Stimulated activated CD8-positive, alpha-beta memory T cell treated with anti-CD3 and anti-CD28 coated beads, Interleukin-15, amount 100 ng/mL, for 4 hours (primary cell): ENCODE results near the gene EHMT1.

ENCODE experiments used
- DNase-seq, 2 donors: peaks; one replicate each; pipeline ENCODE4 v3.0.0-alpha.2; 2020; ENCODE audit warnings: low read depth in 2 of 2

Gene EHMT1

DNA sequence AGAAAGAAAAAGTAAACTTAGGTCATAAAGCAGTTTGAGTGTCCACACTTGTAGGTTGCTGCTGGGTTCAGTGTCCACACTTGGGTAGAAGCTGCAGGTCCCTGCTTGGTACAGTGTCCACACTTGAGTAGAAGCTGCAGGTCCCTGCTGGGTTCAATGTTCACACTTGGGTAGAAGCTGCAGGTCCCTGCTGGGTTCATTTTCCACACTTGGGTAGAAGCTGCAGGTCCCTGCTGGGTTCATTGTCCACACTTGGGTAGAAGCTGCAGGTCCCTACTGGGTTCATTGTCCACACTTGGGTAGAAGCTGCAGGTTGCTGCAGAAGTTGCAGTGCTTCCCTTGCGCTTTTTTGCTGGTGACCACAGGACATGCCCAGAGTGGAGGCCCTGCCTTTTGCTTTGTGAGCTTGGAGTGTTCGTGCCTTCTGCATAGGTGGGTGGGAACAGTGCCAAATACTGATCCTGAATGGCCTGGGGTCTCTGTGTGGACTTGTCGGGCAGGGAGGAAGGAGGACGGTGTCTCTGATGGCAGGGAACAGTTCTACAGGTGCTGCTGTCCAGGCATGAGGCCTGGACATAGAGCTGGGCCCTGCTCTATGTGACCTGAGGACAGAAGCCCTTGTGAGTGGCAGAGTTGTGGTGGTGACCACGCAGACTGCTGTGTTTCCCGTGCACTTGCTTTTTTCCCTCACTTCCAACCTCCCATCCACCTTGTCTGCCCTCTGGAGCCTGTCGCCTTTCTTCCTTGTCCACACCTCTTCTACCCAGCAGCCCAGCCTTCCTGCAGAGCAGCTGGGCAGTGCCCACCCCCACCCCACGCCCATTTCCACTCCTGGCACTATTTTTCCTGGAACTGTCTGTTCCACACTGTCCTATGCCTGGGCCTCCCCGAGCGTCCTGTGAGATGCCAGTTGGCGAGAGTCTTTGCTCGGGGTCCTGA lies 120.8 kb downstream of the EHMT1 start:
- DNase-seq: no peak

DNA sequence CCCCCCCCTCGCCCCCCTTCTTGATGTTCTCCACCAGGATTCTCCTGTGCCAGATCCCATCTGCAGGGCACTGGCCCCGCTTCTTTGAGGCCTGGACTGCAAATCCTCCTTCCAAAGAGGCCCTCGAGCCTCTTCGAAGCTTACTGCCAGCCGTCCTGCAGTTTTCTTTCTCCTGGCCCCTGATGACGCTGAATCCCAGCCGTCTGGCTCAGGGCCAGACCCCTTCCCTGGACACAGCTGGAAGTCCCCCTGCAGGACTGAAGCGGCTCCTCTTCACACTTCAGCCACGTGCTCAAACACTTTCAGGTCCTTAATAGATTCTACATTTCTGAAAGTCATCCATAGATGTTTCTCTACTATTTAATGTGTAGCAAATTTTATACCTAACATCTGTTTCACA lies 121.5 kb downstream of the EHMT1 start:
- no peak for DNase-seq

DNA sequence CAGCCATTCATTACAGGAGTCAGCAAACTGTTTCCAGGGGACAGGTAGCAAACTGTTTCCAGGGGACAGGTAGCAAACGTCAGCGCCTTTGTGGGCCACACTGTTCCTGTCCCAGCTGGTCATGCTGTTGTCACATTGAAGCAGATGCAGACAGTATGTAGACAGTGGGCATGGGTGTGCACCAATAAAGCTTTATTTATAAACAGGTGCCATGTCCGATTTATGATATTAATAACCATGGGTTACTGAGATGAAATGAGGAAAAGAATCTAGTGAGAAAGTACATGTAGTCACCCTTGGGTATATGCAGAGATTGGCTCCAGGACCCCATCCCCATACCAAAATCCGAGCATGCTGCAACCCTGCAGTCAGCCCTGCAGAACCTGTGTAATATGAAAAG lies 122.5 kb downstream of the EHMT1 start:
- no peak for DNase-seq

DNA sequence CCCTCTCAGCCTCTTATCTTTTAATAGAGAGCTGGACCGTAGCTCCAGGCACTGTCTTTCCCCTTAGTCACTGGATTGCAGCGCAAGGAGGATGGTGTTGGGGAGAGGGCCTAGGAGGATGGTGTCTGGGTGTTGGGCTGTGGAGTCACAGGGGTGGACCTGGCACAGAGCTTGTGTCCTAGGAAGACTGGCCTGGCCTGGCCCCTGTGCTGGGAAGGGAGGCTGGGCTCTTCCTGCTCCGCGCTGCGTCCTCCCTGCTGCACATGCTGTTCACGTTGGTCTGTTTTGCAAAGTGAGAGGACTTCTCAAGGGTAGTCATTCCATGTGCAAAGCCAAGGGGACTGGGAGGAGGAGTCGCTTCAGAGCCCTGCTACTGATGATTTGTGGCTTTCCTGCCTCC lies 123.9 kb downstream of the EHMT1 start:
- no peak for DNase-seq

DNA sequence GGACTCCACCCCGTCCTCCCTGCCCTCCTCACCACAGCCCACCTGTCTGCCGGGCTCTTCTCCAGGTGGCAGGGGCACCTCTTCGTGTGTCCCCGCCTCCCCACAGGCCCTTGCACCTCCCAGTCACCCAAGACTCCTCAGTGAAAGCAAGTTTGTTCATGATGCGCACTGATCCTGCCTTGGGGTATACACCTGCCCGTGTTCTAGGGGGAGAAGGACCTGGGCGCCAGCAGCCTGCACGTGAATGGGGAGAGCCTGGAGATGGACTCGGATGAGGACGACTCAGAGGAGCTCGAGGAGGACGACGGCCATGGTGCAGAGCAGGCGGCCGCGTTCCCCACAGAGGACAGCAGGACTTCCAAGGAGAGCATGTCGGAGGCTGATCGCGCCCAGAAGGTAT lies 124.9 kb downstream of the EHMT1 start:
- DNase-seq: no peak

DNA sequence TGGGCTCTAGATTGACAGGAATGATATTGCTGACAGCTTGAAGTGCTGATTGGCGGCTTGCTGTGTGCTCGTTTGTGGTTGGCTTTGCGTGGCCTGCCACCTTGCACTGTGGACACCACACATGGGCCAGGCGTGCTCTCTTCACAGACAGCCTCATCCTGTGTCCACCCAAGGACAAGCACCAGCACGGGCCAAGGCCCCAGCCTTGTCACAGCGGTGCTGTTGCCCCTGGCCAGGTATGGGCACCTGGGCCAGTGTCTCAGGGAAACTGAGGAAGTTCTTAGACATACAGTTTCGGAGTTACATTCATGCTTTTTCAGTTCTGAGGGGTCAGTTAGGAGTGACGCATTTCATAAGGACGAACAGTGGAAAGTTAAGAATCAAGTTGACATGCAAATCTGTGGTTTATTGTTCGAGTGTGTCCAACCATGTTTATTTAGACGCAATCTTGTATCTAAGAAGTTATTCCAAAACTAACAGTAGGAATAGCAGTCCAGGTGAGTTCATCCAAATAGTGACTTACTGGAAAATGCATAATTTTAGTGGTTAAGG lies 125.9 kb downstream of the EHMT1 start:
- no peak for DNase-seq

DNA sequence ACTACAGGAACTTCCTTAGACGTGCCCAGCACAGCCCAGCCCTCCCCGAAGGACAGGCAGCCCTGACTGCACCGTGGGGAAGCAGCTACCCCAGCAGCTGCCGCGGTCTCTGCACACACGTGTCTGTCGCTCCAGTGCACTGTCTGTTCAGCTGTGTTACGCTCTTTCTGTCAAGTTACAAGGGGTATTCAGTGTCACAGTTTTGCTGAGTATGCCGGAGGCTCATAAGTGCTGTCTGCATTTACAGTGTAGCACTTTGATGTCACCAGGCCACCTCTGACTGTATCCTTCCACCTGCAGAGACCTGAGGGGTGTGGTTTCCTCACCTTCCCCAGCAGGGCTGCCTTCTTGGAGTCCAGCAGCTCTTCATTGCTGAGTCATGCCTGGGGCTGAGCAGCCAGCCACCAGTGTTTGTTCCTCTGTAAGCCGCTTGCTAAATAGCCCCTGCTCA lies 126.8 kb downstream of the EHMT1 start:
- DNase-seq: no peak

DNA sequence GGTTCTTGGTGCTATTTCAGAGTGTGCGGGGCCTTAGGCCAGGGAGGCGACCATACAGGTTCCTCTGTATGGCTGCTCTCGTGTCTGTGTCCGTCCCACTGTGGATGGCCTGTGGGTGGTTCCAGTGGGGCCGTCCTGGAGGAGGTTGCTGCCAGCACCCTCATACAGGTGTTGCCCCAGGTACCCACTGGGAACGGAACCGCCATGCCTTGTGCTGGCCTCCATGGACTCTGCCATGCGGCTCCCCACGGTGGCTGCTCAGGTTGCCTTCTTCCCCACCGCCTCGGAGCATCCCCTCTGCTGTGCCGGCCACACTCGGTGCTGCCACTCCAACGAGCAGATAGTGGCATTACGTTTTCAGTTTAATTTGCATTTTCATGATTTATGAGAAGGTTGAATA lies 129.5 kb downstream of the EHMT1 start:
- DNase-seq: no peak

DNA sequence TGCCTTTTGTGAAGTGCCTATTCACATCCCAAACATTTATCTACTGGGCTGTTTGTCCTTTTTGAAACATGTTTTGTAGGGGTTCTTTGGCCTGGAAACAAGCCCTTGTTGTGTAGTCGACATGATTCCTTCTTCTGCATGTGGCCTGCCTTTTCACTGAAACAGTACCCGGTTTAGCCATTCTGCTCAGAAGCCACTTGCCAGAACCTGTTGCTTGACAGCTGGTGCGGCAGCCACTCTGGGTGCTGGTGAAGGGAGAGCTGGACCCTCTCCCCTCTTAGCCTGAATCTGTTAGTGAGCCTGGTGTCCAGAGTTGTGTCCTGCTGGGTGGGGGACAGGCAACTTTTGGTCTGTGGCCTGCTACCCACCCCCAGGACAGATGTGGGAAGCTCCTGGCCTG lies 129.9 kb downstream of the EHMT1 start:
- DNase-seq: no peak

DNA sequence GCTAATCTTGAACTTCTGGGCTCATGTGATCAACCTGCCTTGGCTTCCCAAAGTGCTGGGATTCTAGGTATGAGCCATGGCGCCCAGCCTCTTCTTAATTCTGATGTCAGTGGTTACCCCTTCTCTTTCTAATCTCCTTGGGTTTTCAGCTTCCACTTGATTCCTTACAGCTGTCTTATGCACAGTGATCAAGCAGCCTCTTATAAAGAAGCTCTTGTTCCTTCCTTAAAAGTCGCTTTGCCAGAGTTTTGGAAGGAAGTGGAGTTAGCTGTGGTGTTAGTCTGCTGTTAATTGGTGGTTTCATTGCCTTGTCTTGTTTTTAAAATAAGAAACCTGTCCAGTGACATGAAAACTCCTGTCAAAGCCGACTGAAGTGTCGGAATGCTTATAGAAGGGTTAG lies 130.7 kb downstream of the EHMT1 start:
- DNase-seq: no peak

DNA sequence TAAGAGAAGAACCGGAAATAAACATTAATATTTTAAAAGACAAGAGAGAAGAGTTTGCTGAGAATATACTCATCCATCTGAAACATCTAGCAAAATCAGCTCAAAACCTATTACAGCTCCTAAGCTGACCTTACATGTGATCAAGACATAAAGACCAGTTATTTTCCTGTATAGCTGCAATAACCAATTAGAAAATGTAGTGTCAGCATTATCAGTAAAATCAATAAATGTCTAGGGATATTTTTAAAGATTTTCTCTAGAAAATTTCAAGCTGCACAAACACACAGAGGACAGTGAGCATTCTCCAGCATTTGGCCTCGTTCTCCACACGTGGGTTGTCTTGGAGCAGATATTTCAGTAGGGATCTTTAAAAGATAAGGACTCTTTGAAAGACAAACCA lies 131.2 kb downstream of the EHMT1 start:
- DNase-seq: no peak

DNA sequence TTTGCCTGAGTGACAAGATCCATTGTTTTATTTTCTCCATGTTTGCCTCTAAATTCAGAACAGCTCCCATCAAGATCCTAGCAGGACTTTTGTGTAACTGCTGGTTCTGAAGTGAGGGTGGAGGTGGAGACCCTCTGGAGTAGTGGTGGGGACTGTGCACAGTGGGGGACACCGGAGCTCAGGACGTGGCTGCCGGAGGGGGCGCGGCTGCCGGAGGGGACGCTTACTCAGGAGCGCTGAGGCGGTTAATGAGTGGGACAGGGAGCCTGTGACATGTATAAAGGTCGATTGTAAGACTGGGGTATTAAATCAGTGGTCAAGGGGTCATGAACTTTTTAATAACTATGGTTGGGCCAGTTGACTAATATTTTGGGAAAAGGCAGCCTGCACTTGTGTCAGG lies 131.8 kb downstream of the EHMT1 start:
- DNase-seq: no peak

DNA sequence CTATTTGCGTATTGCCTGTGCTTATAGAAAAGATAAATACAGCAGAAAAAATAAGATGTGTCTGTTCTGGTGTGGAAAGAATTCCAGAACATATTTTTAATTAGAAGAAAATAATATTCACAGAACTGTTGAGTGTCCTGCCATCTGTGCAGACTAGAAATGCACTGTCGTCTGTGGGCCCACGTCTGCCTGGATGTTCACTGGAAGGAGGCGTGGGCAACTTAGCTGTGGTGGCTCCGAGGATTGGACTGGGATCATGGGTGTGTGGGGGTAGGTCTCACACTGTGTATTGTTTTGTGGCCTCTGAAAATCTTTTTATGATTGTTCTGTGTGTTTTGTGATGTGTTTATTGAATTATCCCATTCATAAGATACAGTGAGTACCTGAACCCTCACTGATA lies 132.8 kb downstream of the EHMT1 start:
- no peak for DNase-seq

DNA sequence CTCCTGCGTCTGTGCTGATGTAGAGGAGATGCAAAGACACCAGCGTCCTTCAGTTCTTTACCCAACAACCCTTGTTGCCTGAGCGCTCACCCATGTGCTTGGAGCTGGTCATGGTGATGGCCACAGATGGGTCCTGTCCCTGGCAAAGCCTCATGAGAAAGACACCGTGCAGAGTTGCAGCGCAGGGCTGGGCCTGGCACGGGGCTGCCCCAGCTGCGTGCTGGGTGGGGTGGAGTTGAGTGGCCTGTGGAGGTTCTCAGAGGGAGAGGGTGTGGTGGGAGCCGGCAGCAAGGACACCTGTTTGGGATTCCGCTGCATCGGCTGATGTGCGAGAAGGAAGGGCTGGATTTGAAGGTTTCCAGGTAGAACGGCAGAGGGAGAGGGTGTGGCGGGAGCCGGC lies 133.6 kb downstream of the EHMT1 start:
- DNase-seq: no peak

DNA sequence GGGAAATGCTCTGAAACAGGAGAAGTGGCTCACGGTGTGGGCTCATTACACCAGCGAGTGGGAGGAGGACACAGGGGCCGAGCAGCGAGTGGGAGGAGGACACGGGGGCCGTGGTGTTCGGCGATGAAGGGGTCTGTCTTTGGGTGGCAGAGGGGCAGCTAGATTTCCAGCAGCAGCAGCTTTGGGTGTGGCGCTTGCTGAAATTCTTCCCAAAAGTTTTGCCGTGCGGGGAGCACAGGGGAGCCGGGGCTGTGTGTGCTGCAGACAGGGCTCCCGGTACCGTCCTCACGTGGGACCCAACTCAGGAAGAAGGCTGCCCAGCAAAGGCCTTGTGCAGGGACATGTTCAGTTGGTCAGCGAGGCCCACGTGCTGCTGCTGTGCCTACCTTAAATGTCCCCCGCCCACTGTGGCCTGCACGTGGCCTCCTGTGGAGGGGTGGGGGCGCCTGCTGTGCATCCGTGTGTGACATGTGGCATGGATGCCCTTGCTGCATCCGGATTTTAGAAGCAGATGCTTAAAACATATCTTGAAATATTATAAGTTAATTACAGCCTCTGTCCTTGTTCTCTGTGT lies 134.5 kb downstream of the EHMT1 start:
- no peak for DNase-seq

DNA sequence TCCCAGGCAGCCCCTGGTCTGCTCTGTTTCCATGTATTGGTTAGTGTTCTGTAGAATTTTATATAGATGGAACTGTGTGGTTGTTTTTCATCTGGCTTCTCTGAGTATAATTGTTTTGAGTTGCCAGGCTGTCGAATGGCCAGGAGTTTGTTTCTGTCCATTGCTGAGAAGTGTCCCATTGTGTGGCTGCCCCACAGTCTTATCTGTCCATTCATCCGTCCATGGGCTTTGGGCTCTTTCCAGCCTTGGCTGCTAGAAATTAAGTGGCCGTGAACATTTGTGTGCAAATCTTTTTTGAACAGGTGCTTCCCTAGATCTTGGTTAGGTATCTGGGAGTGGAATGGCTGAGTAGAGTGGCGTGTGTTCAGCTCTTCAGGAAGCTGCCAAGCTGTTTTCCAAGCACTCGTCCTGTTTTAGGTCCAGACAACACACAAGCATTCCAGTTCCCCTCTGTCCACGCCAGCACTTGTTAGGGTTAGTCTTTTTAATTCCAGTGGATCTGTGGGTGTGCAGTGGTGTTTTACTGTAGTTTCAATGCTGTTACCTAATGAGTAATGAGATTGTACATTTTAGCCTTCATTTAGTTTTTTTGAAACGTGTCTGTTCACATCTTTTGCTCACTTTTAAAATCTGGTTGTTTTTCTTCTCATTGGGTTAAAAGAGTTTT lies 136.6 kb downstream of the EHMT1 start:
- no peak for DNase-seq

DNA sequence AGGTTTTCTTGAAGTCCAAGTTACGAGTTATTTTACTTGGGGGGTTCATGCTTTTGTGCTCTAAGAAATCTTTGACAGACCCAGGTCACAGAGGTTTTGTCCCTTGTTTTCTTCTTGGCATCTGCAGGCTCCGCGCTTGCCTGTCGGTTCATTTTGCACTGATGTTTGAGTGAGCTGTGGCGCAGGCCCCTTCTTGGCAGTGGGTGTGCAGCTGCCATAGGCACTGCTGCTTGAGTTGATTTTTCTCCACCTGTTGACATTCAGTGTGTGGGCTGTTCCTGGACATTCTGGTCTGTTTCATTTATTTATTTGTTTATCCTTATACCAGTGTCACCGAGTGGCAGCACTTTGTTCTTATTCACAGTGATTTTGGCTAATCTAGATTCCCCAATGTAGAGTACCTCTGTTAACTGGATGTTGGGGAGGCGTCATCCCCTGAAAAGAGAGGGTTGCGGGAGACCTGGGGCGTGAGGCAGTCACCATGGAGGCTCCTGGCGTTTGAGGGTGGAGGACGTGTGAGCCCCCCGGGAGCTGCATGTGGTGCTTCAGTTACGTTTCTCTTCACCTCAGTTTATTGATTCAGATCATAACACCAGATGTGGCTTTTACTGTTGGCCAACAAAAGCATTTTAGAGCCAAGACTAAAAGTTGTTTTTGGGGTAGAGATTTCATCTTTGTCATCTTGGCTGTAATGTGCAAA lies 137.4 kb downstream of the EHMT1 start:
- no peak for DNase-seq

DNA sequence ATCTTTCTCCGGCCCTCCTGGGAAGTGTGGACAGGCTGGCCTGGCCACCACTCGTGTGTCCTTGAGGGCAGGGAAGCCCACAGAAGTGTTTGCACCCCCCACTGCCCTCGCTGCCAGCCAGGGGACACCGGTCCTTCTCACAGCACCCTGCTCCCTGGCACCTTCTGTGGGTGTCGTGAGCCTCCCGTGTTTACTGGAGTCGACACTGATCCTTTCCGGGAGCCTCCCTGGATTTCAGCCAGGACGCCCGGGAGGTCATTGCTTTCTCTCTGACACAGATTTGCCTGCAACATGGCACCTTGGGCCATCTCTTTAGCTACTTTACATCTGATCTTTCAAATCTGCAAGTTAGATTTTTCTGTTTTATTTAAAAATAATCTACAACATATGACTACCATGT lies 138.3 kb downstream of the EHMT1 start:
- DNase-seq: no peak

DNA sequence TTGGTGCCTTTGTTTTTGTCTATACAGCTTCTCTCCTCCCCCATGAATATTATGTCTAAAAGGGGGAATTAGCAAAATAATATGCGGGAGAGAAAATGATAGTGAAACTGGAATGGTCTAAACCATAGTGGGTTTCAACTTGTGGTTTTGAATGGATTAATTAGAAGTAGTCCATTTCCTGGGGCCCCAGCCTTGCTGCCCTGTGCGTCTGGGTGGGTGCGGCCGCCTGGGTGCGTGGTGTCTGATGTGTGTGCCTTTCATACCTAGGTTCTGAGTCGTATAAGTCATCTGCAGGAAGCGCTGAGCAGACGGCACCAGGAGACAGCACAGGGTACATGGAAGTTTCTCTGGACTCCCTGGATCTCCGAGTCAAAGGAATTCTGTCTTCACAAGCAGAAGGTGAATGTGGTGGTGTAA lies 138.8 kb downstream of the EHMT1 start:
- no peak for DNase-seq

DNA sequence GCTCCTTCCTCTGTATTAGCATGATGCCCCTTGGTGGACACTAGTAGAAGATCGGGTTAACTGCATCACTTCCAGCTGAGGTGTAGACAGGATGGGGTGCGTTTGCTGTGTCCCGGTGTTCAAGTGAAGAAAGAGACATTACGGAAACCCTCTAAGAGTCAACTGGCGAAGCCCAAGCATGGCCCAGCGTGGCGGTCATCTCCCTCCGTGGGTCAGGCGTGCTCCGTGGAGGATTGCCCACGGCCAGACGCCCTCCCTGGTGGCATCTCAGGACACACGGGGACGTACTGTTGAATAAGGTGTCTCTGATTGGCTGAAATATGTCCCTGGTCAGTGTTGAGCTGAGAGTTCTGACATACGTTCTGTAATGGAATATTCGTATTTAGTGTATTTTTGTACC lies 139.3 kb downstream of the EHMT1 start:
- DNase-seq: no peak

DNA sequence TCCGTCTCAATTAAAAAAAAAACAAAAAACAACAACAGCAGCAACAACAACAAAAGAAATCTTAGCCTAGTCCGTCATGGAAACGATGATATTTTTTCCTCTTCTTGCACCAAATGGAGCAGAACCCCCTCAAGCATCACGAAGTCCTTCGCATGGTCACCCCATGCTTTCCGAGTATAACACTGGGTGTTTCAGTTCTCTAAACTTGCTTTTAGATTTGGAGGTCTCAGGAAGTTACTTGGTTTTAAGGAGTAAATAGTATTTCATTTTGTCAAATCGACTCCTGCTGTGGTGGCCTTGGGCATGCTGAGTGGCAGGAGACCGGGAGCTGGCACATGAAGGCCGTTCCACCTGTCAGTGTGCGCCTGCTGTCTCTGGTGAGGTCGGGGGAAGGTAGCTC lies 140.3 kb downstream of the EHMT1 start:
- DNase-seq: no peak
